GM18858 (cell line): ENCODE results near the gene RNLS.

Experiments used
- ATAC-seq: cut with Tn5 transposase; IDR thresholded peaks from one replicate; pipeline ENCODE4 v1.9.1; 2021; ENCODE audit not compliant: unreplicated experiment

Gene RNLS

DNA sequence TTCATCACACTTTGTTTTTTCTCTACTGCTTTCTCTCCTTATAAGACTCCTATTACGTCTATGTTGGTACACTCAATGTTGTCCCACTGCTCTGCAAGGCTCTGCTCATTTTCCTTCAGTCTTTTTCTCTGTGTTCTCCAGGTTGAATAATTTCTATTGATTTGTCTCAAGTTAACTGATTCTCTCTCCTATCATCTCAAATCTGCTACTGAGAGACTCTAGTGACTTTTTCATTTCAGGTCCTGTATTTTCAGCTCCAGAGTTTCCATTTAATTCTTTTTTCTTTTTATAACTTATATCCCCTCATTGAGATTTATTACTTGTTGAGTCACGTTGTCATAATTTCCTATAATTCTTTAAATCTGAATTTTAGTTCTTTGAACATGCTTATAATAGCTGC lies 100.9 kb downstream of the RNLS start:
- no peak for ATAC-seq

- ATAC-seq: no peak
These were observed 104.9 kb downstream of the RNLS start for GRCh38 chr10:88478256-88478655.

- ATAC-seq: no peak
These were observed 105.6 kb downstream of the RNLS start for GRCh38 chr10:88477343-88478085.

GRCh38 chr10:88474884-88475844 lies 108.0 kb downstream of the RNLS start:
- ATAC-seq: no peak

DNA sequence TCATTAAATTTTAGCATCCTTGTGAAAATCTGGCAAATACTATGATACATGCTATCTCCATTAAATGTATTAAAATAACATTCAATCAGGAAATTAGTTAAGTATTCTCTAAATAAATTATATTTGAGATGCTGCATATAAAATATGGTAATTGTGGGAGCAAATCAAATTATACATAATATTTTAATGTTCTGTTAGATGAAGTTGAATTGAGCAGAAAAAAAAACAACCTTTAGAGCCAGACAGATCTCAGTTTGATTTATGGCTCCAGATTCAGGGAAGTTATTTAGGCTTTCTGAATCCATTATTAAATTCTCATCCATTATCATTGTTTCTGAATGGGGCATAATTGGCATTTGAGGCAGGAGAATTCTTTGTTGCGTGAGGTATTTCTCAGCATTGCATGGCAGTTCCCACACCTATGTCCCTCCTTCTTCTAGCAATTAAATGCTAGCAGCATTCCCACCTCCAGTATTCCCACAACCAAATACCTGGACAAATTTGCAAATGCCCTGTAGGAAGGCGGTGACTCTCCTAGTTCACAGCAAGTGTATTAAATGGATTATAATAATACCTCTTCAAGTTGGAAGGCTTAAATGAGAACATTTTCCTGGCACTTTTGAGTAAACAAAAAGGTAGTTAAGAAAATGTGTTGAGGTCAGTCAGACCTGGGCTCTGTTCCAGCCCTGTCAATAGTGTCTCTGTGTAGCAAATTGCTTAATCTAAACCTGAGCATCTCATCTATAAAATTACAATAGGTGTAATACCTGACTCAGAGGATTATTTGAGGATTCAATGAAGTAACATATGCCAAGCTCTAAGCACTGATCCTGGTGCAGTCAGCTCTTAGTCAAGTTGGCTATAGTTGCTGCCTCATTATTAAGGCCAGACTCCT lies 108.9 kb downstream of the RNLS start:
- ATAC-seq: no peak

DNA sequence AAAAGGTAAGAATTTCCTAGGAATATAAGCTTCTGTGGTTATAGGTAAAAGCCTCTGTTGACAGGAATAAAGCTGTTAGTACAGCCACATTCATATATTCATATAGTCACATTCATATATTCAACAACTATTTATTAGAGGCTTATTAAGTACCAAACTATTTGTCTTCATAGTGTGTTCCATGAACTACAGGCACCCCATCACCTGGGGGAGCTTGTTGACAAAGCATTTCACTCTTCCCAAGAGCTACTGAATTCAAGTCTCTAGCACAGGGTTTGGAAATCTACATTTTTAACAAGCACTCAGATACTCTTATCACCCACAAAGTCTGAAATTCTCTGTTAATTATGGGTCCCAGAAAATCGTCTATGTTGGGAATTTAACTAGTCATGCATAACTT lies 110.6 kb downstream of the RNLS start:
- no peak for ATAC-seq

DNA sequence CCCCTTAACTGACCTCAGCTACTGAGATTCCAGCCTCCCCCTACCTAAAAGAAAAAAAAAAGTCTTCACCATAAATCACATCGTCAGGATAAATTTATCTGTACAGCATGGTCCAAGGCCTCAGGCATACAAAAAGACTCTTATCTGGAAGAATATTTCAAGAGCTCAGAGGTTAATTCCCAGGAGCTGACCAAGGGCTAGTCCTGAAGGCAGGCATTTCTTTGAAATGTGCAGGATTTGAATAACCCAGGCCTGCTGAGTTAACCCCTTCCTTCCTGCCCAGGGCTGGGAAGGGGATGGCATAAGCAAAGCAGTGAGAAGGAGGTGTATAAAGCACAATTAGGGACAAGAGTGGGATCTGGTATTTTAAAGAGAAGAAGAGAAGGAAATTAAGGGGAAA lies 111.2 kb downstream of the RNLS start:
- ATAC-seq: no peak

DNA sequence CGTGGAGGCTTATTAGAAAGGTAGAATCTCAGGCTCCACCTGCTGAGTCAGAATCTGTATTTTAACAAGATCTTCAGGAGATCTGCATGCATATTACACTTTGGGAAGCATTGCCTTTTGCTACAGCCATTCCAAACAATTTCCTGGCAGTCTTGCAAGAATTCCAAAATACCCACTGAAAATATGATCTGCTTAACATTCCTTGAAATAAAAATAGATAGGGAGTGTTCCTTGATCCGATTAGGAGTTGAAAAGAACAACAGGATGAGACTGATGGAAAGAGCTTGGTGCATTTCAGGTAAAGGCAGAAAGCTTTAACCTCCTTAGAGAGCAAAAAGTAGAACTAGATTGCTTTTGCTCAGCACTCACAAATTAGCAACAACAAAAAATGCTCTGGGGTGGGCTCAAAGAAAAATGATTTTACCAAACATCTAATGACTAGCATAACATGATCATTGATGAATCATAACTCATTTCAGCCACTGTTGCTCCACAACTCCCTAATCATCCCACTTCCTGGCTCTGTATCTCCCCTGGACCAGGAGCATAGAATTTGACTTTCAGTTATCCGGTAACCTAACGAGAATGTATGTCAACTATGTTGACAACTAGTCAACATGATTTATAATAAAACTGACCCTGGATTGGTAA lies 115.2 kb downstream of the RNLS start:
- no peak for ATAC-seq

GRCh38 chr10:88466786-88467185 lies 116.3 kb downstream of the RNLS start:
- ATAC-seq: no peak

GRCh38 chr10:88465765-88466164 lies 117.4 kb downstream of the RNLS start:
- no peak for ATAC-seq

DNA sequence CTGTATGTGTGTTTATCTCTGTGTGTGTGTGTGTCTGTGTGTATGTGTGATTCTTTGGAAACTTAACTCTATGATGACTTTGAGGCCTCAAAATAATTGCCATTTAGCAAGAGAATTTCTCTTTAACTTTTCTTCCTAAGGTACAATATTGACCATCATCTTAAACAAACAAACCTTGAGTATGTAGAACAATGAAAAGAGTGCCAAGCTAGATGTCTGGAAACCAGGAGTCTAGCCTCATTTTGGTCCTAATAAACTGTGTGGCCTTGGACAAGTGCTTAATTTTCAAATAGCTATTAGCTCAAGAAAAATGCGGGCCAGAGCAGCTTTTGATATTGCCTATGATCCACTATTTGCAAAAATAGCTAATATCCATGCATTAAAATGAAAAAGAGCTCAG lies 119.3 kb downstream of the RNLS start:
- no peak for ATAC-seq

GRCh38 chr10:88461426-88461825 lies 121.7 kb downstream of the RNLS start:
- ATAC-seq: no peak

DNA sequence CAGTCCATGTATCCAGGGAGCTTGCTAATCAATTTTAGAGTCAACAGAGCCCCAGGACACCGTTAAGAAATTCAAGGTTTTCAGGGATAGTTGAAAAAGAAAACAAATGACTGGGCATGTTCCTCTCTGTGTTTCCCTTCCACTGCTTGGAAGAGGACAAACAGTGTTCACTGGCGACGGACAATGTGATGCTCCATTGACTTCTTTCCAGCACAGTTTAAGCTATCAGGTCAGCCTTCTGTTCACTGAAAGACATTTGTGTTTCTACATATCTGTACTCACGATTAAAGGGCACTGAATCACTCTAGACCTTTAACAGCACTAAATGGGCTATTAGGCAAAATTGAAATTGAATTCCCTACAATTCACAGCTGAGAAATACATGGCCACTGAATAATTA lies 123.6 kb downstream of the RNLS start:
- ATAC-seq: no peak

DNA sequence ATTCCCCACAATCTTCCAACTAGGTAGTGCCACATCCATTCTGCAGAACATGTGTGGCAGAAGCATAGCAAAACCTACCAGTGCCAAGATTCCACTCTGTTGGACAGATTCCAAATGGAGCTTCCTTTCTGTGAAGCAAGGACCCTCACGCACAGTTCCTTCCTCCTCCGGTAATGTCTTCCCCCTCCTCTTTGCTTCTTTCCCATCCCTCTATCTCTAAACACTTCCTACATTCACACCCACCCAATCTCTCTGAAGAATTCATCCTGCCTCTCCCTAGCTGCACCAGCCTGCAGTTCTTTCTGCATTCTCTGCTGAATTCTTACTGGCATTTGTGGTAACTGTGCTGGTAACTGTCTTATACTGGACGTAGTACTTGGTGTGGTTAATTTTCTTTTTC lies 124.9 kb downstream of the RNLS start:
- ATAC-seq: no peak

DNA sequence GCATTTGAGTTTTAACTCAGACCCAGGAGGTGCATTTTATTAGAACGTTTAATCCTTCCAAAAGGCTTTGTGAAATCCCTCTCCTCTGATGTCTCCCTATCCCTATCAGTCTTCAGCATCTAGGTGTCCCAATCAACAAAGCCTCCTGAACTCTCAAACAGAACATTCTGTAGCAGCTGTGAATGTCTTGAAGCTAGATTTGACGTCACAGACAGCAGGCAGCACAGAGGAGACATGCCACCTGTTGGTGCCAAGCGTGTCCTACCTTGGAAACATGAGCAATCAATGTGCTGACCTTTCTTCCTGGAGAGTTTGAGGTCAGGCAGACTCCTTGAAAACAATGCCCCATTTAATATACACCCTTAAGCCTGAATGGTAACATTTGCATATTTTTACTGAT lies 125.5 kb downstream of the RNLS start:
- ATAC-seq: no peak

DNA sequence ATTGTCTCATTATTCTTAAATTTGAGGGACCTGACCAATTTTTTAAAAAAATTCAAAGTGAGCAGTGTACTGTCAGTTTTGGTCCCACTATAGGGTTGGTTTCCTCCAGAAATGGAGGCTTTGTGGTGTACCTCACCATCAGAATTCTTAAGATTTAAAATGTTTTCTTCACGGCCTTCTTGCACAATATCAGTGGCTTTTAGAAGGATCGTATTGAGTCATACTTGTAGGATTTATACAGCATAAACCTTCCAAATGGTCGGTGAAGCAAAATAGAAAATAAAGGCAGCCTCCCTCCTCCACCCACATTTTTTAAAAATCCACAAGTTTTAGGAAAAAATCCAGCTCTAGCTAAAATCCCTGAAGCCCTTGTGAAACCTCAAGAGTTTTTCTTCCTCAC lies 126.4 kb downstream of the RNLS start:
- ATAC-seq: no peak

- ATAC-seq: no peak
These were observed 127.3 kb downstream of the RNLS start for GRCh38 chr10:88455831-88456230.

- no peak for ATAC-seq
These were observed 132.9 kb downstream of the RNLS start for GRCh38 chr10:88450201-88450600.

DNA sequence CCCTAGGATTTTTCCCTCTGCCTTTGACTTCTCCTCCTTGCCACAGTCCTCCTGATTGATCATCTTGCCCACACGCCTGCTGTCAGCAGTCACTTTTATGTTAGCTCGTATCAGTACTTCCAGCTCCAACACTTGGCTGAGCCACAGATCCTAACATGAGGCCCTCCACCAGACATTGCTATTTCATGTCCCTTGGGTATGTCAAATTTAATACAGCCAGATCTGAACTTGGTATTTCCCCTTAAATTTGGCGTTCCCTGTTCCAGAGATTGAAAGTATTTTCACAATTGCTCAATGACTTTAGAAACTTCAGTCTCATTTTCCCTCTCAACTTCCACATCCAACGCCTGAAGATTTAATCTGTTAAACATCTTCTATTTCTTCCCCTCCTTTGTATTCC lies 140.4 kb downstream of the RNLS start:
- no peak for ATAC-seq

DNA sequence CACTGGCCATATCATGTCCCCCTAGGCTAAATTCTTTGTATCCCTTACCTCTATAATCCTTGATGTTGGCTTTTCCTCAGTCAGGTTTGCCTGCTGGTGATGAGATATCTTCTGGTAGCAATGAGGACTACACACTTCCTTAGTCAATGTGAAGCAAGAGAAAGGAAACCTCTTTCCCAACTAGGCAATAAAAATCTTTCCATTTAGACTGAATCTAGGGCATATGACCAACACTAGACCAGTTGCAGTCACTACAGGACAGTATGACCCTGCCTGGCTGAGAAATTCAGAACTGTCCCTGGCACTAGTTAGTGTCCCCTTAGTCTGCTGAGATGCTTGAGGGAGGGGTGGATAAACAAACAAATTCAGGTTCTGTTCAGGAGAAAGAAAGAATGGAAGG lies 142.6 kb downstream of the RNLS start:
- ATAC-seq: no peak

- ATAC-seq: no peak
These were observed 143.2 kb downstream of the RNLS start for GRCh38 chr10:88439932-88440331.
